ENCODE results near the gene HLA-DRA.

HLA-DRA gene

DNA sequence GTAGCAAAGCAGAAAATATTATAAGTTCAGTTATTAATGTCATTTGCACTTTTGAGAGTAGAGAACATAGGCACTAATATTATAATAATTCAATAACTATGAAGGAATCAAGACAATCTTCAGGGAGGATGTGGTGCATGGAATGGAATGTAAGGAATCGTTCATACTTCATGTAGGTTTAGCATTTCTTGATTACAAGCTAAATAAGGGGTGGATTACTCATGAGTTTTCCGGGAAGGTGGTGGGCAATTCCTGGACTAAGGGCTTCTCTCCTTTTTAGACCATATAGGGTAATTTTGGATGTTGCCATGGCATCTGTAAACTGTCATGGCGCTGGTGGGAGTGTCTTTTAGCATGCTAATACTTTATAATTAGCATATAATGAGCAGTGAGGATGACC lies 23.7 kb upstream of the HLA-DRA start:
- TF ChIP-seq, protein P1, sequence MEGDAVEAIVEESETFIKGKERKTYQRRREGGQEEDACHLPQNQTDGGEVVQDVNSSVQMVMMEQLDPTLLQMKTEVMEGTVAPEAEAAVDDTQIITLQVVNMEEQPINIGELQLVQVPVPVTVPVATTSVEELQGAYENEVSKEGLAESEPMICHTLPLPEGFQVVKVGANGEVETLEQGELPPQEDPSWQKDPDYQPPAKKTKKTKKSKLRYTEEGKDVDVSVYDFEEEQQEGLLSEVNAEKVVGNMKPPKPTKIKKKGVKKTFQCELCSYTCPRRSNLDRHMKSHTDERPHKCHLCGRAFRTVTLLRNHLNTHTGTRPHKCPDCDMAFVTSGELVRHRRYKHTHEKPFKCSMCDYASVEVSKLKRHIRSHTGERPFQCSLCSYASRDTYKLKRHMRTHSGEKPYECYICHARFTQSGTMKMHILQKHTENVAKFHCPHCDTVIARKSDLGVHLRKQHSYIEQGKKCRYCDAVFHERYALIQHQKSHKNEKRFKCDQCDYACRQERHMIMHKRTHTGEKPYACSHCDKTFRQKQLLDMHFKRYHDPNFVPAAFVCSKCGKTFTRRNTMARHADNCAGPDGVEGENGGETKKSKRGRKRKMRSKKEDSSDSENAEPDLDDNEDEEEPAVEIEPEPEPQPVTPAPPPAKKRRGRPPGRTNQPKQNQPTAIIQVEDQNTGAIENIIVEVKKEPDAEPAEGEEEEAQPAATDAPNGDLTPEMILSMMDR (IDR thresholded peaks at IDR 0.05), result no peak

DNA sequence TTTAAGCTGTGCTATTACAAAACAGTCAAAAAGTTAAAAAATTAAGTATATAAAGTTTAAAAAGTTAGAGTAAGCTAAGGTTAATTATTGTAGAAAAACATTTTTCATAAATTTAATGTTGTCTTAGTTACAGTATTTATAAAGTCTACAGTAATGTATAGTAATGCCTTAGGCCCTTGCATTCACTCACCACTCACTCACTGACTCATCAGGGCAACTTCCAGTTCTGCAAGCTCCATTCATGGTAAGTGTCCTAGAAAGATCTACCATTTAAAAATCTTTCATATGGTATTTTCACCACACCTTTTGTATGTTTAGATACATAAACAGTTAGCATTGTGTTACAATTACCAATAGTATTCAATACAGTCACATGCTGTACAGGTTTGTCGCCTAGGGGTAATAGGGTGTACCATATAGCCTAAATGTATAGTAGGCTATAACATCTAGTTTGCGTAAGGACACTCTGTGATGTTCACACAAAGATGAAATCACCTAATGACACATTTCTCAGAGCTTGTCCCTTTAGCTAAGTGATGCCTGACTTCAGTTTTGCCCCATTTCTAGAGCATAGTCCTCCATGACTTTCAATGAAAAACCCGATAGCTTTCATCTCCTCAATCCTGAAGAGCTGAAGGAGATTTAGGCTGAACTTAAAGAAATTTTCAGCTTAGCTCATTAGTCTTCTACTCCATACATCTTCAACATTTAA lies 14.9 kb upstream of the HLA-DRA start:
- TF ChIP-seq, protein P1 (IDR thresholded peaks at IDR 0.05), result no peak

DNA sequence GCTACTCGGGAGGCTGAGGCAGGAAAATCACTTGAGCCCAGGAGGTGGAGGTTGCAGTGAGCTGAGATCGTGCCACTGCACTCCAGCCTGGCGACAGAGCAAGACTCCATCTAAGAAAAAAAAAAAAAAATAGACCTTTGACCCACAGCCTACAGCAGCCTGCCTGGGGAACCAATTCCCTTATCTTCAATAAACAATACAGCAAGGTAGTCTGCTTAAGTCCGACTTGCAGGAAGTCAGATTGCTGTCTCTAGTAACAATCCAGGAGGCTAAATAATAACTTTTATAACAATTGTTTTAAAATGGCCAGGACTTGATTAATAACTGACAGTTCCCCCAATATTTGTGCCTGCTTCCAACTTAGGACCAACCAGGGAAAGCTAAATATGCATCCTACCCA lies 13.3 kb upstream of the HLA-DRA start:
- TF ChIP-seq, protein P1 (IDR thresholded peaks at IDR 0.05), result no peak

DNA sequence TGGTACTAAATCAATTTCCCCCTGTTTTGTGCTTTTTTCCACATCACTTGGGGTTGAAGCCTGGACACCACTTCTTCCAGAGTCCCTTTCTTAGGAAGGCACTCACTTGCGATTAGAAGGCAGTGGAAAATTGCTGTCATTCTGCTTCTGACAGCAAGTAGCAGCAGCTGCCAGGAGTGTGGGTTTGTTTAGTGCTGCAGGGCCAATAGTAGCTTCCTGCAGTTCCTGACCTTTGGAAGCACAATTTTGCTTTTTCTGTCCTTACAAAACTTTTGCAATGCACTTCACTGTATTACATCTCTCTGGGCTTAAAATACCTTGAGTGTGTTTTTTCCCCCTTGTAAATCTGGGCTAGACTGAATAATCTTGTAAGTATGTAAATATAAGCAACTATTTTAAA lies 12.5 kb upstream of the HLA-DRA start:
- TF ChIP-seq, protein P1 (IDR thresholded peaks at IDR 0.05), result no peak

DNA sequence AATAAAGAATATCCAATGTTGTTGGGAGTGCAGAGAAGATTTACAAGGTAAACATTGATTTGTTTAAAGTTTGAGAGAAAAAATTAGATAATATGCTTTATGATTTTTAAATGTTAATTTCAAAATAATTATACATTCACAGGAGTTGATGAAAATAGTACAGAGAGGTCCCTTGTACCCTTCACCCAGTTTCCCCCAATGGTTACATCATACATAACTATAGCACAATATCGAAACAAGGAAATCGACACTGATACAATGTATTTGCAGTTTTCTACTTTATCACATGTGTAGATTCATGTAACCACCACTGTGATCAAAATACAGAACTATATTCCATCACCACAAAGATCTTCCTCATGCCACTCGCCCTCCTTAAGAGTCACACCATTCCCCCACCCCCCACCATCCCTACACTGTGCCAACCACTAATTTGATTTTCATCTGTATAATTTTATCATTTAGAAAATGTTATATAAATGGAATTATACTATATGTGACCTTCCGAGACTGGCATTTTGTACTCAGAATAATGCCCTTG lies 11.7 kb upstream of the HLA-DRA start:
- TF ChIP-seq, protein P1 (IDR thresholded peaks at IDR 0.05), result no peak

DNA sequence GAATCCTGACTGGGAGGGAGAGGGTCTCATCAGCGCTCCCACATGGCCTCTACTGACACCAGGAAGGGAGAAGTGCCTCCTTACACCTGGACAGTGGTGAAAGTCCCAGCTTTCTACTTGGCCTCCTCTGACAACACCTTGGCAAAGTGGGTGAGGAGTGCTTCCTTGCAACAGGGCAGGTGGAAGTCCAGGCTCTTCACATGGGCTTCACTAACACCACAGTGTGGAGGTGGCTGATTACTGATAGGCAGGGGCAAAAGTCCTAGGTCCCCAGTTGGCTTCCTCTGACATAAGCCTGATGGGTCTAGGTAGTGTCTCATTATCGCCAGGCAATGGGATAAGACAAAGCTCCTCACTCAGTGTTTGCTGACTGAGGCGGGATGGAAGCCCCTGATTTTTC lies 9.5 kb upstream of the HLA-DRA start:
- TF ChIP-seq, protein P1 (IDR thresholded peaks at IDR 0.05), result no peak

DNA sequence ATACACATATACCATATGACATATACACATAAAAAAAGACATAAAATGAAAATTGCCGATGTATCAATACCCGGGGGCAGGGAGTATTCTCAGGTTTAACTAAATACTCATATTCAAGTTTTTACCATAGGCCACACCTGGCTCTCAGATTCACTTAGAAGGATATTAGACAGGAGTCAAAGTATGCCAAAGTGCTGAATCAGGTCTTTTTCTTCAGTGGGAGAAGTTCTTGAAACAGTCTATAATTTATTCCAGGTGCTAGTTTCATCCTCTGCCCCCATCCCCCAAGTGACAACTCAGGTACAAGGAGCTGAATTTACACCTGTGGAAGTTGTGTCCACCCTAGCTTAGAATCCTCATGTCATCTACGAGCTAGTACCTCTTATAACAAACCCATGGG lies 8.5 kb upstream of the HLA-DRA start:
- TF ChIP-seq, protein P1 (IDR thresholded peaks at IDR 0.05), result no peak
